Measurements from ENCODE around the gene GPC3. TPM values are rescaled to one million over a fixed set of nuclear protein-coding genes. Genes with fewer than 3 reads are reported as not detected.
"Not testable (repeated sequence)": the region's sequence is repeated elsewhere in the genome, so short reads cannot be mapped to it uniquely, and the experiment has no call there.

Gene GPC3
- total RNA-seq, 1 donor from 2014 or later: 15.5 TPM

GRCh38 chrX:133992882-133993281 is 7.5 kb upstream of the GPC3 start:
- no peaks in the 10 kb centered on the region for H3K4me1 ChIP-seq
- no peaks in the 10 kb centered on the region for H3K36me3 ChIP-seq
- no peaks in the 10 kb centered on the region for H3K9me3 ChIP-seq
- DNase-seq (ENCODE audit: extremely low spot score in 2 of 2): no peak
- TF ChIP-seq POLR2A (IDR thresholded peaks at IDR 0.05) (no peak), POLR2AphosphoS5 (IDR thresholded peaks at IDR 0.05; ENCODE audit: insufficient read depth in 1 of 2, low read depth in 1 of 2) (no peak), CTCF (IDR thresholded peaks at IDR 0.05) (no peak)
- no peak overlapping the region for H3K27ac ChIP-seq
- H3K4me3 ChIP-seq: no peak overlapping the region
- no peaks in the 10 kb centered on the region for H3K27me3 ChIP-seq
- intact Hi-C loops (cut with DNase I): no loop called here

- Histone ChIP-seq H3K27ac (no peak overlapping the region), H3K36me3 (no peaks in the 10 kb centered on the region)
- TF ChIP-seq CTCF (IDR thresholded peaks at IDR 0.05): no peak
- no peak for TF ChIP-seq POLR2AphosphoS5 (IDR thresholded peaks at IDR 0.05; ENCODE audit: insufficient read depth in 1 of 2, low read depth in 1 of 2)
- no peak for TF ChIP-seq POLR2A (IDR thresholded peaks at IDR 0.05)
Observed at GRCh38 chrX:133991814-133992213, 6.4 kb upstream of the GPC3 start.

GRCh38 chrX:133991057-133991456 is 5.7 kb upstream of the GPC3 start:
- intact Hi-C loops (cut with DNase I); H3K4me1 ChIP-seq; H3K9me3 ChIP-seq; H3K27ac ChIP-seq; H3K4me3 ChIP-seq; DNase-seq (ENCODE audit: extremely low spot score in 2 of 2); H3K27me3 ChIP-seq; H3K36me3 ChIP-seq: not testable (repeated sequence)

More at GRCh38 chrX:133991814-133992213, 6.4 kb upstream of the GPC3 start:
- H3K9me3 ChIP-seq: no peaks in the 10 kb centered on the region
- H3K4me1 ChIP-seq: no peaks in the 10 kb centered on the region
- intact Hi-C loops (cut with DNase I): no loop called here
- DNase-seq (ENCODE audit: extremely low spot score in 2 of 2): no peak
- no peaks in the 10 kb centered on the region for H3K27me3 ChIP-seq
- H3K4me3 ChIP-seq: no peak overlapping the region

GRCh38 chrX:133989993-133990392 is 4.6 kb upstream of the GPC3 start:
- H3K4me3 ChIP-seq: no peak overlapping the region

GRCh38 chrX:133989490-133989889 is 4.1 kb upstream of the GPC3 start:
- no peaks in the 10 kb centered on the region for H3K4me1 ChIP-seq

More at GRCh38 chrX:133989993-133990392, 4.6 kb upstream of the GPC3 start:
- no peaks in the 10 kb centered on the region for H3K9me3 ChIP-seq
- H3K27ac ChIP-seq: no peak overlapping the region
- DNase-seq (ENCODE audit: extremely low spot score in 2 of 2): no peak
- H3K36me3 ChIP-seq: no peaks in the 10 kb centered on the region
- intact Hi-C loops (cut with DNase I): no loop called here
- TF ChIP-seq CTCF (IDR thresholded peaks at IDR 0.05) (no peak), POLR2AphosphoS5 (IDR thresholded peaks at IDR 0.05; ENCODE audit: insufficient read depth in 1 of 2, low read depth in 1 of 2) (no peak), POLR2A (IDR thresholded peaks at IDR 0.05) (no peak)
- H3K4me1 ChIP-seq: no peaks in the 10 kb centered on the region
- H3K27me3 ChIP-seq: no peaks in the 10 kb centered on the region

More at GRCh38 chrX:133989490-133989889, 4.1 kb upstream of the GPC3 start:
- intact Hi-C loops (cut with DNase I): no loop called here
- Histone ChIP-seq H3K36me3 (no peaks in the 10 kb centered on the region), H3K9me3 (no peaks in the 10 kb centered on the region), H3K27me3 (no peaks in the 10 kb centered on the region), H3K27ac (no peak overlapping the region), H3K4me3 (no peak overlapping the region)
- no peak for DNase-seq (ENCODE audit: extremely low spot score in 2 of 2)
- TF ChIP-seq CTCF (IDR thresholded peaks at IDR 0.05): no peak
- no peak for TF ChIP-seq POLR2AphosphoS5 (IDR thresholded peaks at IDR 0.05; ENCODE audit: insufficient read depth in 1 of 2, low read depth in 1 of 2)
- TF ChIP-seq POLR2A (IDR thresholded peaks at IDR 0.05): no peak
